ENCODE measurements around the gene ZBTB46.

DNA sequence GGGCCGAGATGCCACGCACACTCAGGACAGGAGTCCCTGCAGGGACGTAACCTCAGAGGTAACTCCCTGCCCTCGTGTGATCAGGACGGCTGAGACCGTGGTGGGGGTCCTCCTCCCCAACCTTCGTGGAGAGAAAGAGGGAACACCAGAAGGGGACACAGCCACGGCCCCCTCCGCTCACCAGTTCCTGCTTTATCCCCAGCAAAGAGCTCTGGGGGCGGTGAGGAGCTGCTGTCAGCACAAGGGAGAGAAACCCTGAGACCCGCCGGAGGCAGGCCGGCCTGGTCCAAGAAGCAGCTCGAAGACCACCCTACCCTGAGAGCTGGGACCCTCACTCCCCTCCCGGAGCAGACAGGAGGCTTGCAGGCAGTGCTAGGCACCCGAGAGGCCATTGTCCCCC, 47.1 kb downstream of the ZBTB46 start:
- TF ChIP-seq, protein P1, sequence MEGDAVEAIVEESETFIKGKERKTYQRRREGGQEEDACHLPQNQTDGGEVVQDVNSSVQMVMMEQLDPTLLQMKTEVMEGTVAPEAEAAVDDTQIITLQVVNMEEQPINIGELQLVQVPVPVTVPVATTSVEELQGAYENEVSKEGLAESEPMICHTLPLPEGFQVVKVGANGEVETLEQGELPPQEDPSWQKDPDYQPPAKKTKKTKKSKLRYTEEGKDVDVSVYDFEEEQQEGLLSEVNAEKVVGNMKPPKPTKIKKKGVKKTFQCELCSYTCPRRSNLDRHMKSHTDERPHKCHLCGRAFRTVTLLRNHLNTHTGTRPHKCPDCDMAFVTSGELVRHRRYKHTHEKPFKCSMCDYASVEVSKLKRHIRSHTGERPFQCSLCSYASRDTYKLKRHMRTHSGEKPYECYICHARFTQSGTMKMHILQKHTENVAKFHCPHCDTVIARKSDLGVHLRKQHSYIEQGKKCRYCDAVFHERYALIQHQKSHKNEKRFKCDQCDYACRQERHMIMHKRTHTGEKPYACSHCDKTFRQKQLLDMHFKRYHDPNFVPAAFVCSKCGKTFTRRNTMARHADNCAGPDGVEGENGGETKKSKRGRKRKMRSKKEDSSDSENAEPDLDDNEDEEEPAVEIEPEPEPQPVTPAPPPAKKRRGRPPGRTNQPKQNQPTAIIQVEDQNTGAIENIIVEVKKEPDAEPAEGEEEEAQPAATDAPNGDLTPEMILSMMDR (IDR thresholded peaks at IDR 0.05; ENCODE audit: borderline replicate concordance, extremely low read depth, low read length, poor library complexity, severe bottlenecking): no peak
- TF ChIP-seq EZH2 (IDR thresholded peaks at IDR 0.05; ENCODE audit: borderline replicate concordance, low read depth, low read length, severe bottlenecking): no peak

Measured in DND-41 (cell line).